Natural killer cell (primary cell): Measurements from ENCODE around the gene ASIP. TPM values are rescaled to one million over a fixed set of nuclear protein-coding genes. Genes with fewer than 3 reads are reported as not detected.
"Not testable (repeated sequence)": the region's sequence is repeated elsewhere in the genome, so short reads cannot be mapped to it uniquely, and the experiment has no call there.

Source experiments
- ATAC-seq, 3 donors: fragments of 150-1000 bp in 2 of 3; fragments of 200-7000 bp in 1 of 3; cut with Tn5 transposase; 1 replicate in 1 of 3; 2 replicates in 2 of 3; pipeline ENCODE4 v1.10.0; 2021; ENCODE audit warnings: mild to moderate bottlenecking in 2 of 3, moderate library complexity in 2 of 3
- DNase-seq, 2 donors: peaks; one replicate each; pipeline versions ENCODE4 v3.0.0 to v3.0.0-alpha.2; 2013 to 2021; ENCODE audit warnings: mixed read lengths in 1 of 2
- H3K27ac ChIP-seq: one replicate; pipeline ENCODE4 v1.5.1; 2013; ENCODE audit warnings: mild to moderate bottlenecking, low read length
- H3K27me3 ChIP-seq: one replicate; pipeline ENCODE4 v1.6.1; 2013; ENCODE audit warnings: low read length; ENCODE audit not compliant: control insufficient read depth, insufficient read depth
- H3K36me3 ChIP-seq: one replicate; pipeline ENCODE4 v1.6.1; 2013; ENCODE audit warnings: low read length; ENCODE audit not compliant: control insufficient read depth, insufficient read depth
- H3K4me1 ChIP-seq: one replicate; pipeline ENCODE4 v1.6.1; 2013; ENCODE audit warnings: low read length; ENCODE audit not compliant: control insufficient read depth, insufficient read depth
- H3K4me3 ChIP-seq: one replicate; pipeline ENCODE4 v1.5.1; 2013; ENCODE audit warnings: low read length
- H3K9me3 ChIP-seq: one replicate; pipeline ENCODE4 v1.6.1; 2013; ENCODE audit warnings: low read length; ENCODE audit not compliant: control insufficient read depth, insufficient read depth
- H3K27ac Mint-ChIP-seq, 2 donors: one replicate each; pipeline ENCODE4 v1.8.0; 2022; ENCODE audit warnings: mild to moderate bottlenecking in 2 of 2, mixed read lengths in 2 of 2, moderate library complexity in 1 of 2
- H3K27me3 Mint-ChIP-seq, 2 donors: one replicate each; pipeline ENCODE4 v1.8.0; 2022; ENCODE audit warnings: low read depth in 2 of 2, mixed read lengths in 2 of 2
- H3K36me3 Mint-ChIP-seq: one replicate; pipeline ENCODE4 v1.8.0; 2022; ENCODE audit warnings: mixed read lengths
- H3K4me1 Mint-ChIP-seq, 2 donors: one replicate each; pipeline ENCODE4 v1.8.0; 2022; ENCODE audit warnings: mixed read lengths in 2 of 2
- H3K4me3 Mint-ChIP-seq: one replicate; pipeline ENCODE4 v1.8.0; 2022; ENCODE audit warnings: mild to moderate bottlenecking, moderate library complexity, mixed read lengths
- H3K9me3 Mint-ChIP-seq, 2 donors: one replicate each; pipeline ENCODE4 v1.8.0; 2022; ENCODE audit warnings: mixed read lengths in 2 of 2
- WGBS: methylation state at CpG from one replicate; pipeline ENCODE4 v1.1.7; 2013; ENCODE audit warnings: missing lambda C conversion rate; ENCODE audit not compliant: insufficient coverage; 5-methylcytosine and 5-hydroxymethylcytosine counted together
- intact Hi-C: fragments of 100-400 bp; cut with micrococcal nuclease; formaldehyde crosslinking; loops from one replicate; pipeline ENCODE4 v1.14.2; 2022
- total RNA-seq, 4 donors: library from RNA; stranded (reverse); fragments of 120-200 nt in 1 of 4; gene quantifications; one replicate each; pipeline versions ENCODE4 v1.2.3 to v1.2.4, GENCODE V29; 2013 to 2022
- TF ChIP-seq, protein P1 (sequence below): fragments of 200-600 bp; IDR thresholded peaks from one replicate; pipeline ENCODE4 v1.8.0; 2022; ENCODE audit warnings: antibody characterized with exemption

Gene ASIP
- total RNA-seq, 3 donors from 2014 or later (not counting 1 experiment from before 2014, with no cell fraction given): not detected

DNA sequence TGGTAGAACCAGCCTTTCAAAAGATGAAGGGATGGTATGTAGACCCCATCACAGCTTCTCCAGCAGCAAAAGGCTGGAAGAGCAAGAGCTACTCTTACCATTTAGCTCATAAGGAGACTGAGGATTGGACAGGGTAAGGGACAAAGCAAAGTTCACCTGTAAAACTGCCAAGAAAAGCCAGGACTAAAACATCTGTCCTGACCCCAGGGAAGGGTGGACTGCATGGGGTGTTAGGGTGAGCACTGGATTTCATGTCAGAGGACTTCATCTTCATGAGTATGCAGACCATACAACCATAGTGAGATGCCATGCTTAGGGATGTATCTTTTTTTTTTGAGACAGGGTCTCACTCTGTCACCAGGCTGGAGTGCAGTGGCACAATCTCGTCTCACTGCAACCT is 42.6 kb downstream of the ASIP start:
- Mint-ChIP-seq H3K4me1 (no peaks in the 10 kb centered on the region), H3K9me3 (no peaks in the 10 kb centered on the region), H3K36me3 (no peaks in the 10 kb centered on the region), H3K27ac (no peak overlapping the region), H3K4me3 (no peak overlapping the region), H3K27me3 (no peaks in the 10 kb centered on the region)
- intact Hi-C loops: no loop called here
- no peaks in the 10 kb centered on the region for H3K4me1 ChIP-seq
- ATAC-seq (no peak), DNase-seq (no peak)
- no peak overlapping the region for H3K27ac ChIP-seq
- WGBS: 90% methylated on average over 1 of the region's 1 CpG
- no peak overlapping the region for H3K4me3 ChIP-seq
- H3K36me3 ChIP-seq: peaks cover 9% of the 10 kb centered on the region
- TF ChIP-seq, protein P1, sequence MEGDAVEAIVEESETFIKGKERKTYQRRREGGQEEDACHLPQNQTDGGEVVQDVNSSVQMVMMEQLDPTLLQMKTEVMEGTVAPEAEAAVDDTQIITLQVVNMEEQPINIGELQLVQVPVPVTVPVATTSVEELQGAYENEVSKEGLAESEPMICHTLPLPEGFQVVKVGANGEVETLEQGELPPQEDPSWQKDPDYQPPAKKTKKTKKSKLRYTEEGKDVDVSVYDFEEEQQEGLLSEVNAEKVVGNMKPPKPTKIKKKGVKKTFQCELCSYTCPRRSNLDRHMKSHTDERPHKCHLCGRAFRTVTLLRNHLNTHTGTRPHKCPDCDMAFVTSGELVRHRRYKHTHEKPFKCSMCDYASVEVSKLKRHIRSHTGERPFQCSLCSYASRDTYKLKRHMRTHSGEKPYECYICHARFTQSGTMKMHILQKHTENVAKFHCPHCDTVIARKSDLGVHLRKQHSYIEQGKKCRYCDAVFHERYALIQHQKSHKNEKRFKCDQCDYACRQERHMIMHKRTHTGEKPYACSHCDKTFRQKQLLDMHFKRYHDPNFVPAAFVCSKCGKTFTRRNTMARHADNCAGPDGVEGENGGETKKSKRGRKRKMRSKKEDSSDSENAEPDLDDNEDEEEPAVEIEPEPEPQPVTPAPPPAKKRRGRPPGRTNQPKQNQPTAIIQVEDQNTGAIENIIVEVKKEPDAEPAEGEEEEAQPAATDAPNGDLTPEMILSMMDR: no peak
- H3K27me3 ChIP-seq: no peaks in the 10 kb centered on the region
- H3K9me3 ChIP-seq: no peaks in the 10 kb centered on the region

DNA sequence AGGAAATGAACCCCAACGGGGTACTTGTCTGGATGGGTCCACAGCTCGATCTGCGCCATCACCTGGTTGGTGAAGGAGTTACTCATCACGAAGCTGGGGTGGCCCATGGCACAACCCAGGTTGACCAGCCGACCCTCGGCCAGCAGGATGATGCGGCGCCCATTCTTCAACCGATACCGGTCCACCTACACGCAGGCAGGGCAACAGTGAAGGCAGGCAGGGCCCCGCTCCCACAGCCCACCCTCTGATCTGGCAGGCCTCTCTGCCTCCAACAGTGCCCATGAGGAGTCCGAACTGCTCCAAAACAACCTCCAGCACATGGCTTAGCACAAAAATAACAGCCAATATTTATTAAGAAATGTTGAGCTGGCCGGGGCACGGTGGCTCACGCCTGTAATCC is 44.2 kb downstream of the ASIP start:
- intact Hi-C loops: no loop called here
- Histone ChIP-seq H3K36me3 (peaks cover 14% of the 10 kb centered on the region), H3K27ac (no peak overlapping the region), H3K4me1 (no peaks in the 10 kb centered on the region), H3K27me3 (no peaks in the 10 kb centered on the region), H3K4me3 (no peak overlapping the region), H3K9me3 (no peaks in the 10 kb centered on the region)
- no peak overlapping the region for H3K27ac Mint-ChIP-seq
- TF ChIP-seq, protein P1: no peak
- no peaks in the 10 kb centered on the region for H3K36me3 Mint-ChIP-seq
- no peaks in the 10 kb centered on the region for H3K27me3 Mint-ChIP-seq
- no peaks in the 10 kb centered on the region for H3K4me1 Mint-ChIP-seq
- no peak for ATAC-seq
- DNase-seq: no peak
- H3K9me3 Mint-ChIP-seq: no peaks in the 10 kb centered on the region
- H3K4me3 Mint-ChIP-seq: no peak overlapping the region
- WGBS: 95% methylated on average over 16 of the region's 16 CpGs

DNA sequence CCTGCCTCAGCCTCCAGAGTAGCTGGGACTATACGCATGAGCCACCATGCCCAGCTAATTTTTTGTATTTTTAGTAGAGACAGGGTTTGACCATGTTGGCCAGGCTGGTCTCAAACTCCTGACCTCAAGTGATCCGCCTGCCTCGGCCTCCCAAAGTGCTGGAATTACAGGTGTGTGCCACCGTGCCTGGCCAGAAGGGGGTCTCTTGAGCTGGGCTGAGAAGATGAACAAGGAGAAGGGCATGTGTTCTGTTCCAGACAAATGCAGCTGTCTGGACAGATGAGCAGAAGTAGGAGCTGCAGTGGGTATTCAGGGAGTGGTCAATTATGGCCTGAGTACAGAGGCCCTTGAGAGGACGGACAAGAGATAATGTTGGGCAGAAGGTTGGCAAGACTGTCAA is 46.3 kb downstream of the ASIP start:
- H3K4me3 ChIP-seq, intact Hi-C loops, DNase-seq, H3K36me3 Mint-ChIP-seq, H3K27me3 Mint-ChIP-seq, H3K27ac ChIP-seq, H3K4me3 Mint-ChIP-seq, H3K27ac Mint-ChIP-seq, H3K27me3 ChIP-seq, ATAC-seq, H3K4me1 Mint-ChIP-seq, H3K9me3 Mint-ChIP-seq, H3K4me1 ChIP-seq, H3K9me3 ChIP-seq: not testable (repeated sequence)
- WGBS: over 99% methylated on average over 4 of the region's 5 CpGs
- peaks cover 16% of the 10 kb centered on the region for H3K36me3 ChIP-seq

DNA sequence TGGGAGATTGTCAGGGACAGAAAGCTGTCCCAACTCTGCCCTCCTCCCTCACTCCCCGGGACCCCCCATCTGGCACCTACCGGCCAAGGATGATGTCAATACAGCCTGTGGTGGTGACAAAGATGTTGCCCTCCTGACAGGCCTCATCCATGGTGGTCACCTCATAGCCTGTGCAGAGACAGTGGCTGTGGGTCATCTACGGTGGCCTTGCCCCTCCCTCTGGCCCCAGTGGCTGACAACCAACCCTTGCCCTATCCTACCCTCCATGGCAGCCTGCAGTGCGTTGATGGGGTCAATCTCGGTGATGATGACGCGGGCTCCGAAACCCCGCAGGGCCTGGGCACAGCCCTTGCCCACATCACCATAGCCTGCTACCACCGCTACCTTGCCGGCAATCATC is 49.2 kb downstream of the ASIP start:
- no peak overlapping the region for H3K4me3 Mint-ChIP-seq
- no peak overlapping the region for H3K27ac ChIP-seq
- H3K4me1 ChIP-seq: no peaks in the 10 kb centered on the region
- ATAC-seq (no peak), DNase-seq (no peak)
- no peak overlapping the region for H3K4me3 ChIP-seq
- no peaks in the 10 kb centered on the region for H3K36me3 Mint-ChIP-seq
- TF ChIP-seq, protein P1: no peak
- H3K4me1 Mint-ChIP-seq: no peaks in the 10 kb centered on the region
- no peaks in the 10 kb centered on the region for H3K27me3 ChIP-seq
- no peak overlapping the region for H3K27ac Mint-ChIP-seq
- intact Hi-C loops: no loop called here
- H3K9me3 ChIP-seq: no peaks in the 10 kb centered on the region
- H3K27me3 Mint-ChIP-seq: no peaks in the 10 kb centered on the region
- peaks cover 11% of the 10 kb centered on the region for H3K36me3 ChIP-seq
- WGBS: 96% methylated on average over 11 of the region's 11 CpGs
- H3K9me3 Mint-ChIP-seq: no peaks in the 10 kb centered on the region
